SU-DHL-6 (cell line): ENCODE data around the gene PUSL1.

ENCODE experiments used
- EZH2phosphoT487 ChIP-seq: fragments of 200-600 bp; sonication (generic), shearing (Covaris generic); conservative IDR thresholded peaks from 2 replicates; pipeline ENCODE4 v1.6.1; 2018; ENCODE audit warnings: mild to moderate bottlenecking, antibody characterized with exemption, low read length, moderate library complexity, mixed read lengths
- TF ChIP-seq, protein P1 (sequence below): fragments of 200-600 bp; sonication (generic); IDR thresholded peaks from one replicate; pipeline ENCODE4 v1.5.1; 2017; ENCODE audit warnings: antibody characterized with exemption, mild to moderate bottlenecking, low read length, moderate library complexity; ENCODE audit not compliant: insufficient read depth, poor library complexity, severe bottlenecking

DNA sequence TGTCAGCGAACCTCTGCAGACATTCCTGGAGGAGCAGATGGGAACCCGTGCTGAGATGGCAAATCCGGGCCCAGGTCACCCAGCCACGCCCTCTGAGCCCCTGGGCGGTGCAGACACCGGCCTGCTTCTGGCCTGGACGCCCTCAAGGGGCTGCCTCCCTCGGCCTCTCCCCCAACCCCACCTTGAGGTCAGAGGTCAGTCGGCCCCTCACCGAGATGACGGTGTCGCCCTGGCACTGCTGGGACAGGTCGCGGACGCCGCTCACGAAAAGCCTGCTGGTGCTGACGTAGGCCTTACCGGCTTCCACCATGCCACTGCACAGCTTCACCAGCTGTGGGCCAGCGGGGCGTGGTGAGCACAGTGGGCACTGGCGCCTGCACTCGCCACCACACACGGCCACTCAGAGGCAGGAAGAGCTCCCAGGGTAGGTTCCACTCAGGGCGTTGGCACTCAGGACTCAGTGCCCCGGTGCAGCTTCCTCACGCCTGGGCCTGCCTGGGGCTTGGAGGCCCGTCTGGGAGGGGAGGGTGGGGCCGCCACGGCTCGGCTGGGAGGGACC is 5.4 kb upstream of the PUSL1 start:
- TF ChIP-seq, protein P1, sequence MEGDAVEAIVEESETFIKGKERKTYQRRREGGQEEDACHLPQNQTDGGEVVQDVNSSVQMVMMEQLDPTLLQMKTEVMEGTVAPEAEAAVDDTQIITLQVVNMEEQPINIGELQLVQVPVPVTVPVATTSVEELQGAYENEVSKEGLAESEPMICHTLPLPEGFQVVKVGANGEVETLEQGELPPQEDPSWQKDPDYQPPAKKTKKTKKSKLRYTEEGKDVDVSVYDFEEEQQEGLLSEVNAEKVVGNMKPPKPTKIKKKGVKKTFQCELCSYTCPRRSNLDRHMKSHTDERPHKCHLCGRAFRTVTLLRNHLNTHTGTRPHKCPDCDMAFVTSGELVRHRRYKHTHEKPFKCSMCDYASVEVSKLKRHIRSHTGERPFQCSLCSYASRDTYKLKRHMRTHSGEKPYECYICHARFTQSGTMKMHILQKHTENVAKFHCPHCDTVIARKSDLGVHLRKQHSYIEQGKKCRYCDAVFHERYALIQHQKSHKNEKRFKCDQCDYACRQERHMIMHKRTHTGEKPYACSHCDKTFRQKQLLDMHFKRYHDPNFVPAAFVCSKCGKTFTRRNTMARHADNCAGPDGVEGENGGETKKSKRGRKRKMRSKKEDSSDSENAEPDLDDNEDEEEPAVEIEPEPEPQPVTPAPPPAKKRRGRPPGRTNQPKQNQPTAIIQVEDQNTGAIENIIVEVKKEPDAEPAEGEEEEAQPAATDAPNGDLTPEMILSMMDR: no peak
- no peak for TF ChIP-seq EZH2phosphoT487
